Measurements from ENCODE around the gene LOX.
A peak's percentile ranks its signal among the peaks of the same experiment; 100 is the strongest.

DNA sequence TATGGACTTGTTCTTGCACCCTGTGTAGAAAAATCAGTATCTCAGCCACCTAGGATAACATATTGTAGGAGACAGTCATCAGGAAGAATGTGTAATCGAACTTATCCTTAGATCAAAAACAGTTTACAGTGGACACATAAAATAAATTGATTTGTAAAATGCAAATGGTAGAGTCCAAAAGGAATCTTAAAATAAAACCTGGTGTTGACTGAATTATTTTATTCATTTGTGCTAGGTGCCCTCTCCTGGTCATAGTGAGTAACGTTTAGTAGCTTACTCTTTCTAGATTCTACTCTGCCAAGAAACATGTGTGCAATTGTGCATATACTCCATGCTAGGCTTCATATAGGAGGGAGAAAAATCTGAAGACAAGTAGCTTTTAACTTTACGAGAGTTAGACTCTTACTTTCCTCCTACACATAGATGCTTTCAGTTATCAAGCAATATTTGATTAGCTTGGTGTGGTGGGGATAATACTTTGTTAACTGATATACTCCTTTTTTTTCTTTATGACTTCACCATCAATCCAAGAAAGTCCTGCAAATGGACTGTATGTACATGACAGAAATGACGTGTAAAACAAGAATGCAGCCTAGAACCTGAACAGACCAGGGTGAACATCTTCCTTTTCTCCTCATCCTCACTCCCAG is 23.7 kb upstream of the LOX start:
- TF ChIP-seq, protein P1, sequence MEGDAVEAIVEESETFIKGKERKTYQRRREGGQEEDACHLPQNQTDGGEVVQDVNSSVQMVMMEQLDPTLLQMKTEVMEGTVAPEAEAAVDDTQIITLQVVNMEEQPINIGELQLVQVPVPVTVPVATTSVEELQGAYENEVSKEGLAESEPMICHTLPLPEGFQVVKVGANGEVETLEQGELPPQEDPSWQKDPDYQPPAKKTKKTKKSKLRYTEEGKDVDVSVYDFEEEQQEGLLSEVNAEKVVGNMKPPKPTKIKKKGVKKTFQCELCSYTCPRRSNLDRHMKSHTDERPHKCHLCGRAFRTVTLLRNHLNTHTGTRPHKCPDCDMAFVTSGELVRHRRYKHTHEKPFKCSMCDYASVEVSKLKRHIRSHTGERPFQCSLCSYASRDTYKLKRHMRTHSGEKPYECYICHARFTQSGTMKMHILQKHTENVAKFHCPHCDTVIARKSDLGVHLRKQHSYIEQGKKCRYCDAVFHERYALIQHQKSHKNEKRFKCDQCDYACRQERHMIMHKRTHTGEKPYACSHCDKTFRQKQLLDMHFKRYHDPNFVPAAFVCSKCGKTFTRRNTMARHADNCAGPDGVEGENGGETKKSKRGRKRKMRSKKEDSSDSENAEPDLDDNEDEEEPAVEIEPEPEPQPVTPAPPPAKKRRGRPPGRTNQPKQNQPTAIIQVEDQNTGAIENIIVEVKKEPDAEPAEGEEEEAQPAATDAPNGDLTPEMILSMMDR (conservative IDR thresholded peaks at IDR 0.05; ENCODE audit: low read depth, low read length): peak; percentile 68
- TF ChIP-seq EZH2 (IDR thresholded peaks at IDR 0.05; ENCODE audit: borderline replicate concordance, low read depth, low read length, poor library complexity, severe bottlenecking): no peak

All from A673 (cell line).